Smooth muscle cell (in vitro differentiated cells): Measurements from ENCODE around the gene ARHGAP19. TPM values are rescaled to one million over a fixed set of nuclear protein-coding genes. Genes with fewer than 3 reads are reported as not detected.

Experiments used
- DNase-seq: peaks from one replicate; lab custom pipeline; 2025; ENCODE audit not compliant: unreplicated experiment; lab: John Stamatoyannopoulos, UW
- H2AFZ ChIP-seq: fragments of 200-600 bp; sonication (generic); 2 replicates; pipeline ENCODE4 v1.6.0; 2016; ENCODE audit warnings: antibody characterized with exemption, low read depth, mild to moderate bottlenecking
- H3F3A ChIP-seq: fragments of 200-600 bp; sonication (generic); 2 replicates; pipeline ENCODE4 v1.6.0; 2017; ENCODE audit warnings: antibody characterized with exemption, low read depth
- H3K27ac ChIP-seq: fragments of 200-600 bp; sonication (generic); 2 replicates; pipeline ENCODE4 v1.5.1; 2016; ENCODE audit warnings: low read depth, mild to moderate bottlenecking
- H3K27me3 ChIP-seq: fragments of 200-600 bp; sonication (generic); 2 replicates; pipeline ENCODE4 v1.6.1; 2016; ENCODE audit warnings: low read depth, mild to moderate bottlenecking
- H3K36me3 ChIP-seq: fragments of 200-600 bp; sonication (generic); 2 replicates; pipeline ENCODE4 v1.5.1; 2016; ENCODE audit warnings: low read depth
- H3K4me1 ChIP-seq: fragments of 200-600 bp; sonication (generic); 2 replicates; pipeline ENCODE4 v1.5.1; 2016; ENCODE audit warnings: low read depth
- H3K4me2 ChIP-seq: fragments of 200-600 bp; sonication (generic); 2 replicates; pipeline ENCODE4 v1.6.0; 2016; ENCODE audit warnings: mild to moderate bottlenecking
- H3K4me3 ChIP-seq: fragments of 200-600 bp; sonication (generic); 2 replicates; pipeline ENCODE4 v1.5.1; 2016; ENCODE audit warnings: mild to moderate bottlenecking
- H3K79me2 ChIP-seq: fragments of 200-600 bp; sonication (generic); 2 replicates; pipeline ENCODE4 v1.6.0; 2016; ENCODE audit warnings: low read depth, mild to moderate bottlenecking
- H3K9ac ChIP-seq: fragments of 200-600 bp; sonication (generic); 2 replicates; pipeline ENCODE4 v1.6.0; 2016; ENCODE audit warnings: low read depth
- H3K9me3 ChIP-seq: fragments of 200-600 bp; sonication (generic); replicated peaks from 2 replicates; pipeline ENCODE4 v1.5.1; 2016; ENCODE audit warnings: low read depth
- H4K20me1 ChIP-seq: fragments of 200-600 bp; sonication (generic); 2 replicates; pipeline ENCODE4 v1.6.0; 2016; ENCODE audit warnings: low read depth
- WGBS: methylation state at CpG from one replicate; pipeline ENCODE4 v1.1.7; 2016; ENCODE audit warnings: low lambda C conversion rate; 5-methylcytosine and 5-hydroxymethylcytosine counted together
- polyA plus RNA-seq: library from polyadenylated mRNA; unstranded; fragments of >200 nt; fragmentation: Nextera tagmentation; extraction: Ambion mirVana; gene quantifications from 2 replicates; pipeline ENCODE4 v1.2.1, GENCODE V29; 2016
- total RNA-seq: library from RNA; depleted of rRNA; stranded (reverse); fragments of >200 nt; gene quantifications from 2 replicates; pipeline ENCODE4 v1.2.3, GENCODE V29; 2014
- TF ChIP-seq, protein P1 (sequence below): fragments of 200-600 bp; sonication (generic); IDR thresholded peaks from 2 replicates; pipeline ENCODE4 v1.5.1; 2017; ENCODE audit warnings: borderline replicate concordance, mild to moderate bottlenecking, antibody characterized with exemption; ENCODE audit not compliant: insufficient read depth, poor library complexity, severe bottlenecking

Gene ARHGAP19
- total and polyA plus RNA-seq, 2 experiments from 2014 or later: 3.5 to 20.5 TPM

DNA sequence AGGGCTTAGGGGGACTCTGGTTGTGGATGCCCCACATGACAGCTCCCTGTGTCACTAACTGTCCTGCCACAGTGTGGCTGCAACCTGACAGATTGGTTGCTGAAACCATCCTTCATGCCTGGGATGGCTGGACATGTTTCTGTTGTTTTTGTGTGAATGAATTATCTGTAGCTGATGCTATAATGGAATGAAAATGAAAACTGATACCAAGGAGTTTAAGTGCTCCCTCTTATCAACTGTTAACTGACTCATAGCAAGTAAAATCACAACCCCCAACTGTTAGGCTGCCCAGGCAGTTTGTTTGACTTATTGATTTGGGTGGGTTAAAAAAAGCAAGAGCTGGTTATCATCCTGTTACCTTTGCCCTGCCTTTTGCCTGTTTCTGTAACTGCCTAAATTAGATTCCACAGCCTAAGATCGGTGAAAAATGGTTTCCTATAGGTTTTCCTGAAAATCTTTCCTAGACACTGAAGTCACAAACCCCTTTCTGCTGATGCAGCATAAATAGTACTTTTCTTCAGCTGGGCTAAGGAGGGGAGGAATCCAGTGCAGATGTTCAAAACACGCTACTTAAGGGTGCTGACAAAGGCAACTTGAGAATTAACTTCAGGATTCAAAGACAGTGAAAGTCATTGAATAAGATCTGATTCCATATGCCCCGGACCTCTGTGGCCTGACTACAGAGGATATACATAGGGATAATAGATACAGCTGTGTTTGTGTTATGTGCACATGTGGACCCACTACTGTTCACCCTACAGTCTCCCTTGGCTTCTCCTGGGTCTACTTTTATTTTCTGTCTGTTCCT is 36.4 kb upstream of the ARHGAP19 start:
- no peak for DNase-seq
- Histone ChIP-seq H3K9me3 (no peaks in the 10 kb centered on the region), H3F3A (no peaks in the 10 kb centered on the region), H4K20me1 (no peaks in the 10 kb centered on the region), H3K9ac (no peak overlapping the region), H3K27ac (no peak overlapping the region), H3K27me3 (no peaks in the 10 kb centered on the region), H2AFZ (no peak overlapping the region), H3K79me2 (peaks cover 20% of the 10 kb centered on the region), H3K4me3 (no peak overlapping the region), H3K4me1 (peaks cover 13% of the 10 kb centered on the region), H3K4me2 (no peak overlapping the region), H3K36me3 (no peaks in the 10 kb centered on the region)
- 76% methylated on average over 3 of the region's 3 CpGs for WGBS
- TF ChIP-seq, protein P1, sequence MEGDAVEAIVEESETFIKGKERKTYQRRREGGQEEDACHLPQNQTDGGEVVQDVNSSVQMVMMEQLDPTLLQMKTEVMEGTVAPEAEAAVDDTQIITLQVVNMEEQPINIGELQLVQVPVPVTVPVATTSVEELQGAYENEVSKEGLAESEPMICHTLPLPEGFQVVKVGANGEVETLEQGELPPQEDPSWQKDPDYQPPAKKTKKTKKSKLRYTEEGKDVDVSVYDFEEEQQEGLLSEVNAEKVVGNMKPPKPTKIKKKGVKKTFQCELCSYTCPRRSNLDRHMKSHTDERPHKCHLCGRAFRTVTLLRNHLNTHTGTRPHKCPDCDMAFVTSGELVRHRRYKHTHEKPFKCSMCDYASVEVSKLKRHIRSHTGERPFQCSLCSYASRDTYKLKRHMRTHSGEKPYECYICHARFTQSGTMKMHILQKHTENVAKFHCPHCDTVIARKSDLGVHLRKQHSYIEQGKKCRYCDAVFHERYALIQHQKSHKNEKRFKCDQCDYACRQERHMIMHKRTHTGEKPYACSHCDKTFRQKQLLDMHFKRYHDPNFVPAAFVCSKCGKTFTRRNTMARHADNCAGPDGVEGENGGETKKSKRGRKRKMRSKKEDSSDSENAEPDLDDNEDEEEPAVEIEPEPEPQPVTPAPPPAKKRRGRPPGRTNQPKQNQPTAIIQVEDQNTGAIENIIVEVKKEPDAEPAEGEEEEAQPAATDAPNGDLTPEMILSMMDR: no peak

DNA sequence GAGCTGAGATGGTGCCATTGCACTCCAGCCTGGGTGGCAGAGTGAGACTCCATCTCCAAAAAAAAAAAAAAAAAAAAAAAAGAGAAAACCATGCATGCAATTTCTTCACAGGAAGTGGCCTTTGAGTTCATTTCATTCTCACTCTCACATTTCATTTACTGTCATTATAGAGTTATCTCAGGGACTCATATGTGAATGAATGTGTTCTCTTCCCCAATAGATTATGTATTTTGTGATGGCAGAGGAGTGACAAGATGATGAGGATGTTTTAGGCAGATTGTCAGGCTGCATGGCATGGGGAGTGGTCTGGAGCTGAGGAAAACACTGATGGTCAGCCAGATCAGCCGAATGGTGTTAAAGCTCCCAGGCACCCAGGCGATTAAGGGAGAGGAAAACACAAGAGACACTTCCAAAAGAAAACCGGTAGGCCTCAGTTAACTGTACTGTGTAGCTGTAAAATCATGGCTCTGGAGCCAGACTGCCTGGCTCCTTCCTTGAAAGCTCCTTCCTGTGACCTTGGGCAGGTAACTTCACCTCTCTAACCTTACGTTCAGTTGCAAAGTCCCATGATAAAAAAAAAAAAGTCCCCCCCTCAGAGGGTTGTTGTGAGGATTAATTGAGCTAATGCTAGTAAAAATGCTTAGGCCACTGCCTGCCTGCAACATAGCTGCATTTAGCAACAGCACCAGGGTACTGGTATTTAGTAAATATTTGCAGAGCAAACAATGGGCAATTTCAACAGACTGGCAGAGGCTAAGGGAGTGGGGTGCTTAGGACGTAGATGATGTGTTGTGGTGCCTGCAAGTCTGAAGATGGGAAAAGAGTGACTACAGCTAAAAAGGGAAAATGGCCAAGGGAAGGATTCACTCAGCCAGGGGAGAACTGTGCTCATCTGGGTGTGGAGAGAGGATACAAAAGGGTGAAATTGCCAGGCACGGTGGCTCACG is 35.2 kb upstream of the ARHGAP19 start:
- no peaks in the 10 kb centered on the region for H3K9me3 ChIP-seq
- peaks cover 20% of the 10 kb centered on the region for H3K79me2 ChIP-seq
- no peak overlapping the region for H3K4me2 ChIP-seq
- no peaks in the 10 kb centered on the region for H3K27me3 ChIP-seq
- H4K20me1 ChIP-seq: no peaks in the 10 kb centered on the region
- no peaks in the 10 kb centered on the region for H3F3A ChIP-seq
- H3K9ac ChIP-seq: no peak overlapping the region
- H3K4me1 ChIP-seq: peaks cover 11% of the 10 kb centered on the region
- no peak for DNase-seq
- no peak overlapping the region for H2AFZ ChIP-seq
- no peak overlapping the region for H3K4me3 ChIP-seq
- H3K36me3 ChIP-seq: no peaks in the 10 kb centered on the region
- TF ChIP-seq, protein P1: no peak
- no peak overlapping the region for H3K27ac ChIP-seq
- 63% methylated on average over 7 of the region's 7 CpGs for WGBS

DNA sequence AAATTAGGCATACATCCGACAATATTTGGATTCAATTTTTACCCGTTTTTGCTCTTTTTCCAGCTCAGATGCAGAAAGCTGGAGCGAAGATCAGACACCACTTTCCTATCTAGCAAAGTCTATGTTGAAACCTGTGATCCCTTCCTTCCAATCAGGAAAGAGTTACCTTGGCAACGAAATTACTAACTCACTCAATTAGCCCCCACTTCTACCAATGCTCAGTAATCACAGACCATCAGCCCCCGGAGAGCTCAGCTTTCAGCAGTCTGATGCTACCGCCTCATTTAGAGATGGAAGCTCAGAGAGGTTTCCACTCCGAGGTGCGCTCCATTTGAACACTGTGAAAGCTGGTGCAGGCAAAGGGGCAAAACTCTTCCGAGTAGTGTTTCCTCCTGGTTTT is 33.3 kb upstream of the ARHGAP19 start:
- H2AFZ ChIP-seq: no peak overlapping the region
- no peaks in the 10 kb centered on the region for H4K20me1 ChIP-seq
- H3K79me2 ChIP-seq: peaks cover 8% of the 10 kb centered on the region
- H3K27ac ChIP-seq: no peak overlapping the region
- no peak overlapping the region for H3K4me2 ChIP-seq
- peaks cover 12% of the 10 kb centered on the region for H3K4me1 ChIP-seq
- H3K36me3 ChIP-seq: no peaks in the 10 kb centered on the region
- TF ChIP-seq, protein P1: no peak
- H3K9ac ChIP-seq: no peak overlapping the region
- H3K9me3 ChIP-seq: no peaks in the 10 kb centered on the region
- H3K4me3 ChIP-seq: no peak overlapping the region
- WGBS: 78% methylated on average over 9 of the region's 9 CpGs
- peaks cover 2% of the 10 kb centered on the region for H3K27me3 ChIP-seq
- DNase-seq: no peak
- no peaks in the 10 kb centered on the region for H3F3A ChIP-seq
